ENCODE measurements around the gene FBXO33. TPM values are rescaled to one million over a fixed set of nuclear protein-coding genes. Genes with fewer than 3 reads are reported as not detected.

FBXO33 gene
- total and polyA plus RNA-seq, 2 of the 8 experiments (the other 6 are each of a cell fraction or from before 2014, with no cell fraction given) = 4.7 to 11.5 TPM

GRCh38 chr14:39350866-39351265 lies 81.4 kb downstream of the FBXO33 start:
- no peak overlapping the region for H3K4ac ChIP-seq (replicated peaks; ENCODE audit: insufficient read length, low read depth, low read length)
- DNase-seq (ENCODE audit: low read depth in 1 of 2, low spot score in 2 of 2) (no peak), FAIRE-seq (peak; percentile 7)
- H2BK15ac ChIP-seq (ENCODE audit: low read length) = no peak overlapping the region
- H4K5ac ChIP-seq (ENCODE audit: insufficient read length, low read depth, low read length) = no peak overlapping the region
- H3K56ac ChIP-seq (replicated peaks; ENCODE audit: insufficient read length, low read depth, low read length) = no peak overlapping the region
- H3K36me3 ChIP-seq (ENCODE audit: control insufficient read depth in 2 of 4, insufficient read depth in 4 of 4, low read length in 3 of 4) = no peaks in the 10 kb centered on the region; a peak in 1 of 8 replicates
- H2BK120ac ChIP-seq (replicated peaks; ENCODE audit: low read depth, low read length) = no peak overlapping the region
- no peaks in the 10 kb centered on the region for H3K79me2 ChIP-seq (ENCODE audit: control insufficient read depth in 1 of 2, insufficient read depth in 2 of 2, low read length in 2 of 2)
- no peak overlapping the region for H4K8ac ChIP-seq (ENCODE audit: extremely low read depth, insufficient read depth, low read length)
- no peak overlapping the region for H3K4me2 ChIP-seq (ENCODE audit: insufficient read depth in 1 of 2, low read depth in 2 of 2, low read length in 2 of 2)
- no peak overlapping the region for H2AFZ ChIP-seq (ENCODE audit: low read length)
- no peaks in the 10 kb centered on the region for H3K27me3 ChIP-seq (replicated peaks in 1 of 4; ENCODE audit: control insufficient read depth in 3 of 4, extremely low read depth in 1 of 4, insufficient read depth in 3 of 4, low read length in 3 of 4)
- no peak overlapping the region for H2AK5ac ChIP-seq (ENCODE audit: low read depth, low read length)
- H2BK5ac ChIP-seq (ENCODE audit: low read depth, low read length) = no peak overlapping the region
- 76% methylated on average over 3 of the region's 3 CpGs; no CpG with 5 or more reads in 1 of the 2 experiments for WGBS, 2 experiments (ENCODE audit: extremely low coverage in 1 of 2, insufficient coverage in 1 of 2, insufficient read length in 1 of 2, insufficient replicate concordance in 2 of 2, low coverage in 1 of 2, low lambda C conversion rate in 2 of 2, missing lambda C conversion rate in 1 of 2)
- H2BK20ac ChIP-seq (ENCODE audit: low read length) = no peak overlapping the region
- no peaks in the 10 kb centered on the region for H3K79me1 ChIP-seq (ENCODE audit: low read depth, low read length)
- H3K9ac ChIP-seq (replicated peaks in 1 of 4; ENCODE audit: extremely low read depth in 1 of 4, low read depth in 3 of 4, low read length in 3 of 4) = no peak overlapping the region
- H3K27ac ChIP-seq (ENCODE audit: low read depth, low read length) = no peak overlapping the region
- TF ChIP-seq CEBPB (IDR thresholded peaks at IDR 0.05; ENCODE audit: low read depth, low read length) = no peak
- TF ChIP-seq RNF2 (IDR thresholded peaks at IDR 0.05; ENCODE audit: borderline replicate concordance, low read depth, low read length, missing control alignments, poor library complexity, severe bottlenecking) = no peak
- TF ChIP-seq E2F6 (IDR thresholded peaks at IDR 0.05) = no peak
- no peak for TF ChIP-seq BCL11A (IDR thresholded peaks at IDR 0.05; ENCODE audit: low read depth in 2 of 2, low read length in 2 of 2)
- TF ChIP-seq RFX5 (IDR thresholded peaks at IDR 0.05; ENCODE audit: borderline replicate concordance, low read depth, low read length) = no peak
- no peak for TF ChIP-seq MAFK (IDR thresholded peaks at IDR 0.05; ENCODE audit: low read depth, low read length)
- TF ChIP-seq CBX8 (IDR thresholded peaks at IDR 0.05; ENCODE audit: borderline replicate concordance, low read depth, low read length) = no peak
- no peak for TF ChIP-seq YY1 (IDR thresholded peaks at IDR 0.05; ENCODE audit: low read depth, low read length)
- no peak for TF ChIP-seq CHD1 (IDR thresholded peaks at IDR 0.05; ENCODE audit: low read depth, low read length)
- no peak for TF ChIP-seq EP300 (IDR thresholded peaks at IDR 0.05; ENCODE audit: borderline replicate concordance in 1 of 2, low read depth in 2 of 2, low read length in 2 of 2)
- no peak for TF ChIP-seq TEAD4 (IDR thresholded peaks at IDR 0.05; ENCODE audit: low read depth, low read length)
- TF ChIP-seq KDM4A (IDR thresholded peaks at IDR 0.05; ENCODE audit: low read depth, low read length, severe bottlenecking) = no peak
- no peak overlapping the region for H3K4me3 ChIP-seq (ENCODE audit: extremely low read depth in 1 of 4, insufficient read depth in 2 of 4, low read depth in 3 of 4, low read length in 4 of 4)
- POLR2A ChIA-PET (ENCODE audit: partially characterized antibody) = no interaction called here
- H3K18ac ChIP-seq (ENCODE audit: extremely low read depth, low read length) = no peak overlapping the region
- no peaks in the 10 kb centered on the region for H3K9me3 ChIP-seq (ENCODE audit: insufficient read depth in 2 of 2, low read depth in 1 of 2, low read length in 1 of 2)
- H2BK12ac ChIP-seq (ENCODE audit: low read depth, low read length) = no peak overlapping the region
- no peaks in the 10 kb centered on the region for H3K23me2 ChIP-seq (ENCODE audit: low read depth, low read length)
- no peak overlapping the region for H3K14ac ChIP-seq (ENCODE audit: insufficient read length)
- H4K20me1 ChIP-seq (replicated peaks in 1 of 2; ENCODE audit: control insufficient read depth in 1 of 2, insufficient read depth in 2 of 2, low read length in 2 of 2) = no peaks in the 10 kb centered on the region
- CTCF ChIA-PET (ENCODE audit: partially characterized antibody) = no interaction called here
- H3K23ac ChIP-seq (ENCODE audit: insufficient read length) = no peak overlapping the region
- H4K91ac ChIP-seq (replicated peaks; ENCODE audit: insufficient read length, low read length) = no peak overlapping the region
- H3K4me1 ChIP-seq (replicated peaks in 1 of 4; ENCODE audit: control insufficient read depth in 3 of 4, insufficient read depth in 4 of 4, low read length in 3 of 4) = no peaks in the 10 kb centered on the region

Measured in H1 (cell line).